H9 (cell line): ENCODE results near the gene UBE2L6. TPM values are rescaled to one million over a fixed set of nuclear protein-coding genes. Genes with fewer than 3 reads are reported as not detected.

Experiments used
- DNase-seq: peaks from one replicate; pipeline ENCODE4 v3.0.0-alpha.2; 2017
- H2AFZ ChIP-seq: one replicate; pipeline ENCODE4 v1.6.1; 2013; ENCODE audit warnings: mild to moderate bottlenecking, low read length, control low read depth, moderate library complexity
- H2AK5ac ChIP-seq: 2 replicates; pipeline ENCODE4 v1.6.1; 2013; ENCODE audit warnings: low read length, control low read depth, mixed read lengths; ENCODE audit not compliant: insufficient read length
- H2BK120ac ChIP-seq: one replicate; pipeline ENCODE4 v1.6.1; 2013; ENCODE audit warnings: low read depth, mild to moderate bottlenecking, low read length, control low read depth, inconsistent platforms; ENCODE audit not compliant: poor library complexity, severe bottlenecking
- H2BK12ac ChIP-seq: 2 replicates; pipeline ENCODE4 v1.6.1; 2013; ENCODE audit warnings: low read length, control low read depth, mixed read lengths, low read depth; ENCODE audit not compliant: insufficient read length
- H2BK15ac ChIP-seq: 2 replicates; pipeline ENCODE4 v1.6.1; 2013; ENCODE audit warnings: low read depth, low read length, control low read depth
- H2BK20ac ChIP-seq: one replicate; pipeline ENCODE4 v1.6.1; 2013; ENCODE audit warnings: low read depth, mild to moderate bottlenecking, low read length, control low read depth, inconsistent platforms; ENCODE audit not compliant: poor library complexity, severe bottlenecking
- H2BK5ac ChIP-seq: 2 replicates; pipeline ENCODE4 v1.6.1; 2013; ENCODE audit warnings: low read length, control low read depth, mixed read lengths; ENCODE audit not compliant: insufficient read length
- H3K14ac ChIP-seq: 2 replicates; pipeline ENCODE4 v1.6.1; 2013; ENCODE audit warnings: low read length, control low read depth; ENCODE audit not compliant: insufficient read depth
- H3K18ac ChIP-seq: 2 replicates; pipeline ENCODE4 v1.6.1; 2013; ENCODE audit warnings: low read depth, mild to moderate bottlenecking, mixed read lengths, low read length, control low read depth; ENCODE audit not compliant: insufficient read length
- H3K23ac ChIP-seq: 2 replicates; pipeline ENCODE4 v1.6.1; 2013; ENCODE audit warnings: low read length, control low read depth, mixed read lengths, low read depth; ENCODE audit not compliant: insufficient read length
- H3K23me2 ChIP-seq: 2 replicates; pipeline ENCODE4 v1.6.1; 2013; ENCODE audit warnings: low read depth, mild to moderate bottlenecking, mixed read lengths, low read length, control low read depth; ENCODE audit not compliant: insufficient read length, poor library complexity, severe bottlenecking
- H3K27ac ChIP-seq: 2 replicates; pipeline ENCODE4 v1.5.1; 2013; ENCODE audit warnings: low read length, control low read depth, mixed read lengths, low read depth; ENCODE audit not compliant: insufficient read length
- H3K27me3 ChIP-seq: 2 replicates; pipeline ENCODE4 v1.6.1; 2013; ENCODE audit warnings: low read length, control low read depth, inconsistent platforms; ENCODE audit not compliant: insufficient read depth
- H3K4ac ChIP-seq: 2 replicates; pipeline ENCODE4 v1.6.1; 2013; ENCODE audit warnings: low read depth, mild to moderate bottlenecking, control low read depth, inconsistent platforms, low read length, moderate library complexity
- H3K4me1 ChIP-seq: 2 replicates; pipeline ENCODE4 v1.6.1; 2013; ENCODE audit warnings: low read length, control low read depth, inconsistent platforms; ENCODE audit not compliant: insufficient read depth
- H3K4me2 ChIP-seq: 2 replicates; pipeline ENCODE4 v1.6.1; 2013; ENCODE audit warnings: low read length, control low read depth, mixed read lengths; ENCODE audit not compliant: insufficient read length, insufficient read depth
- H3K56ac ChIP-seq: 2 replicates; pipeline ENCODE4 v1.6.1; 2013; ENCODE audit warnings: low read depth, mild to moderate bottlenecking, mixed read lengths, low read length, control low read depth; ENCODE audit not compliant: insufficient read length
- H3K79me1 ChIP-seq: 2 replicates; pipeline ENCODE4 v1.6.1; 2013; ENCODE audit warnings: low read depth, mild to moderate bottlenecking, moderate library complexity, low read length, control low read depth, inconsistent platforms; ENCODE audit not compliant: insufficient read depth, poor library complexity, severe bottlenecking
- H3K79me2 ChIP-seq: 2 replicates; pipeline ENCODE4 v1.6.1; 2013; ENCODE audit warnings: low read length, control low read depth, inconsistent platforms; ENCODE audit not compliant: insufficient read depth
- H3K9ac ChIP-seq: 2 replicates; pipeline ENCODE4 v1.6.1; 2013; ENCODE audit warnings: low read length, control low read depth, mixed read lengths; ENCODE audit not compliant: insufficient read length; ENCODE audit errors: extremely low read depth
- H3K9me3 ChIP-seq: one replicate; pipeline ENCODE4 v1.6.1; 2013; ENCODE audit warnings: low read depth, low read length, inconsistent platforms; ENCODE audit not compliant: control insufficient read depth
- H3T11ph ChIP-seq: one replicate; pipeline ENCODE4 v1.6.1; 2013; ENCODE audit warnings: mild to moderate bottlenecking, low read length, control low read depth, inconsistent platforms
- H4K20me1 ChIP-seq: one replicate; pipeline ENCODE4 v1.6.1; 2013; ENCODE audit not compliant: control insufficient read depth, insufficient read length, insufficient read depth
- H4K5ac ChIP-seq: 2 replicates; pipeline ENCODE4 v1.6.1; 2013; ENCODE audit warnings: low read depth, mild to moderate bottlenecking, mixed read lengths, low read length, control low read depth; ENCODE audit not compliant: insufficient read length
- H4K8ac ChIP-seq: replicated peaks from 2 replicates; pipeline ENCODE4 v1.6.1; 2013; ENCODE audit warnings: low read length, control low read depth, mixed read lengths, low read depth; ENCODE audit not compliant: insufficient read length
- H4K91ac ChIP-seq: 2 replicates; pipeline ENCODE4 v1.6.1; 2013; ENCODE audit warnings: low read depth, mild to moderate bottlenecking, moderate library complexity, mixed read lengths, low read length, control low read depth; ENCODE audit not compliant: insufficient read length
- H3K27ac Mint-ChIP-seq, 3 experiments: 2 replicates in 2 of 3; 3 replicates in 1 of 3; pipeline ENCODE4 v1.8.0; 2020 to 2021; ENCODE audit warnings: mixed read lengths in 3 of 3, mild to moderate bottlenecking in 1 of 3, moderate library complexity in 1 of 3
- H3K27me3 Mint-ChIP-seq: 2 replicates; pipeline ENCODE4 v1.8.0; 2021; ENCODE audit warnings: low read depth, mild to moderate bottlenecking, moderate library complexity, mixed read lengths
- H3K36me3 Mint-ChIP-seq, 3 experiments: 2 replicates in 2 of 3; 3 replicates in 1 of 3; pipeline ENCODE4 v1.8.0; 2020 to 2021; ENCODE audit warnings: low read depth in 3 of 3, mixed read lengths in 3 of 3; ENCODE audit not compliant: insufficient read depth in 1 of 3
- H3K4me1 Mint-ChIP-seq, 2 experiments: 2 replicates each; pipeline ENCODE4 v1.8.0; 2020; ENCODE audit warnings: mixed read lengths in 2 of 2
- H3K4me3 Mint-ChIP-seq, 2 experiments: 2 replicates in 1 of 2; 3 replicates in 1 of 2; pipeline ENCODE4 v1.8.0; 2020 to 2021; ENCODE audit warnings: mild to moderate bottlenecking in 2 of 2, mixed read lengths in 2 of 2, moderate library complexity in 1 of 2
- H3K9me3 Mint-ChIP-seq, 2 experiments: 2 replicates in 1 of 2; 3 replicates in 1 of 2; pipeline ENCODE4 v1.8.0; 2020; ENCODE audit warnings: mild to moderate bottlenecking in 2 of 2, mixed read lengths in 2 of 2, moderate library complexity in 1 of 2
- CTCF ChIP-seq: fragments of 200-600 bp; sonication (generic); conservative IDR thresholded peaks from 3 replicates; pipeline ENCODE4 v1.8.0; 2021; ENCODE audit warnings: antibody characterized with exemption, mild to moderate bottlenecking
- WGBS: extraction: QIAGEN DNeasy Blood & Tissue Kit; methylation state at CpG from one replicate; pipeline ENCODE4 v1.1.7; 2013; ENCODE audit warnings: missing lambda C conversion rate, low lambda C conversion rate, mixed read lengths; ENCODE audit not compliant: insufficient read length; ENCODE audit errors: extremely low coverage; 5-methylcytosine and 5-hydroxymethylcytosine counted together
- total RNA-seq: library from RNA; stranded (reverse); gene quantifications from 2 replicates; pipeline ENCODE4 v1.2.1, GENCODE V29; 2021

Gene UBE2L6
- total RNA-seq, 1 experiment from 2014 or later = 38.9 TPM

GRCh38 chr11:57511741-57512430 lies 55.6 kb downstream of the UBE2L6 start:
- Histone ChIP-seq H4K5ac (no peak overlapping the region), H2BK12ac (no peak overlapping the region), H3K79me1 (no peaks in the 10 kb centered on the region), H3K56ac (no peak overlapping the region), H3K79me2 (no peaks in the 10 kb centered on the region), H2BK120ac (no peak overlapping the region), H3K9ac (no peak overlapping the region), H3K9me3 (no peaks in the 10 kb centered on the region), H2AK5ac (no peak overlapping the region), H2BK20ac (no peak overlapping the region), H3K23ac (no peak overlapping the region), H3K4me1 (peaks cover 2% of the 10 kb centered on the region), H3K18ac (no peak overlapping the region), H3T11ph (no peak overlapping the region), H2BK5ac (no peak overlapping the region), H3K23me2 (peaks cover 16% of the 10 kb centered on the region), H4K20me1 (no peaks in the 10 kb centered on the region), H3K4me2 (no peak overlapping the region), H3K14ac (no peak overlapping the region), H4K91ac (no peak overlapping the region), H3K4ac (no peak overlapping the region), H2AFZ (no peak overlapping the region), H3K27me3 (no peaks in the 10 kb centered on the region), H4K8ac (no peak overlapping the region), H3K27ac (no peak overlapping the region), H2BK15ac (no peak overlapping the region)
- no peak for DNase-seq
- H3K27me3 Mint-ChIP-seq = peaks cover 38% of the 10 kb centered on the region
- no peak overlapping the region for H3K27ac Mint-ChIP-seq
- peaks cover 0 to 4% (median 0%) of the 10 kb centered on the region in 3 experiments; a peak in 4 of 7 replicates for H3K36me3 Mint-ChIP-seq
- TF ChIP-seq CTCF = no peak
- H3K4me3 Mint-ChIP-seq = no peak overlapping the region
- WGBS = no CpG with 5 or more reads among the region's 6 CpGs
- H3K4me1 Mint-ChIP-seq = peaks cover 10 to 13% of the 10 kb centered on the region in 2 experiments; a peak in 2 of 4 replicates
- H3K9me3 Mint-ChIP-seq = 0 out of 5 replicates have a peak, but pooled peaks cover 0 to 3% of the 10 kb centered on the region in 2 experiments
